ENCODE data around the gene NCMAP. TPM values are rescaled to one million over a fixed set of nuclear protein-coding genes. Genes with fewer than 3 reads are reported as not detected.

The NCMAP gene
- total RNA-seq, 2 experiments from 2014 or later, result 0.05 TPM; not detected in 1

GRCh38 chr1:24621121-24621520, 65.2 kb downstream of the NCMAP start:
- no peaks in the 10 kb centered on the region for H3K4me1 Mint-ChIP-seq
- H3K9me3 Mint-ChIP-seq (ENCODE audit: low read depth), result no peaks in the 10 kb centered on the region
- intact Hi-C loops (cut with DNase I, micrococcal nuclease), result no loop called here

GRCh38 chr1:24622218-24622617, 66.3 kb downstream of the NCMAP start:
- no peak overlapping the region for H3K27ac Mint-ChIP-seq

More at GRCh38 chr1:24621121-24621520, 65.2 kb downstream of the NCMAP start:
- no peak overlapping the region for H3K27ac Mint-ChIP-seq
- H3K27me3 Mint-ChIP-seq, result peaks cover 19% of the 10 kb centered on the region
- H3K36me3 Mint-ChIP-seq (ENCODE audit: low read depth), result no peaks in the 10 kb centered on the region
- DNase-seq (no peak), ATAC-seq (no peak)
- ChIA-PET POLR2A (no interaction called here), CTCF (interaction anchor here (0.7 to 1.2 kb wide), 3 partner anchors 13 to 229 kb away, joined by 3 to 4 read pairs (median 3); no protein-coding TSS in a partner anchor)
- H3K4me3 Mint-ChIP-seq, result no peak overlapping the region

GRCh38 chr1:24632832-24633175, 76.9 kb downstream of the NCMAP start:
- ChIA-PET POLR2A (no interaction called here), CTCF (interaction anchor here (0.6 to 2.5 kb wide), 3 partner anchors 46 to 247 kb away, joined by 3 to 13 read pairs (median 4); no protein-coding TSS in a partner anchor)
- Mint-ChIP-seq H3K4me1 (peaks cover 2% of the 10 kb centered on the region), H3K9me3 (ENCODE audit: low read depth) (no peaks in the 10 kb centered on the region), H3K4me3 (no peak overlapping the region), H3K36me3 (ENCODE audit: low read depth) (no peaks in the 10 kb centered on the region), H3K27me3 (peaks cover 2% of the 10 kb centered on the region), H3K27ac (no peak overlapping the region)
- DNase-seq (no peak), ATAC-seq (no peak)
- intact Hi-C loops (cut with DNase I, micrococcal nuclease), result loop anchor here in 1 of 2 experiments (10.0 kb wide), 1 partner anchor 128 kb away; the partner anchor contains the start of gene RCAN3

More at GRCh38 chr1:24622218-24622617, 66.3 kb downstream of the NCMAP start:
- Mint-ChIP-seq H3K4me3 (no peak overlapping the region), H3K27me3 (peaks cover 19% of the 10 kb centered on the region), H3K36me3 (ENCODE audit: low read depth) (no peaks in the 10 kb centered on the region), H3K4me1 (no peaks in the 10 kb centered on the region), H3K9me3 (ENCODE audit: low read depth) (no peaks in the 10 kb centered on the region)
- ChIA-PET POLR2A (no interaction called here), CTCF (interaction anchor here (0.6 to 1.2 kb wide), 3 partner anchors 9 to 226 kb away, joined by 3 read pairs; no protein-coding TSS in a partner anchor)
- DNase-seq (no peak), ATAC-seq (no peak)
- intact Hi-C loops (cut with DNase I, micrococcal nuclease), result no loop called here

- ChIA-PET POLR2A (no interaction called here), CTCF (interaction anchor here (0.6 to 4.3 kb wide), 9 partner anchors 39 to 445 kb away, joined by 3 to 20 read pairs (median 4); partner anchors contain the start of gene NIPAL3)
- no peaks in the 10 kb centered on the region for H3K9me3 Mint-ChIP-seq (ENCODE audit: low read depth)
- intact Hi-C loops (cut with DNase I, micrococcal nuclease), result loop anchor here (1.0 to 10.0 kb wide), 5 partner anchors 93 to 437 kb away; partner anchors contain the start of gene RCAN3 (in 1 of the 2)
- H3K27me3 Mint-ChIP-seq, result peaks cover 2% of the 10 kb centered on the region
- peaks cover 12% of the 10 kb centered on the region for H3K4me1 Mint-ChIP-seq
- ATAC-seq, result peak; percentile 84
- no peak for DNase-seq
- H3K36me3 Mint-ChIP-seq (ENCODE audit: low read depth), result no peaks in the 10 kb centered on the region
- H3K27ac Mint-ChIP-seq, result no peak overlapping the region
- H3K4me3 Mint-ChIP-seq, result no peak overlapping the region
These were observed 79.4 kb downstream of the NCMAP start for GRCh38 chr1:24635195-24635843.

GRCh38 chr1:24636661-24637357, 80.9 kb downstream of the NCMAP start:
- H3K9me3 Mint-ChIP-seq (ENCODE audit: low read depth), result no peaks in the 10 kb centered on the region
- H3K4me1 Mint-ChIP-seq, result peaks cover 23% of the 10 kb centered on the region
- DNase-seq, result no peak
- H3K27me3 Mint-ChIP-seq, result no peaks in the 10 kb centered on the region
- CTCF ChIA-PET, result interaction anchor here (0.7 to 4.3 kb wide), 15 partner anchors 9 to 435 kb away, joined by 3 to 20 read pairs (median 3); no protein-coding TSS in a partner anchor
- no peak for ATAC-seq
- H3K27ac Mint-ChIP-seq, result no peak overlapping the region
- H3K36me3 Mint-ChIP-seq (ENCODE audit: low read depth), result peaks cover 4% of the 10 kb centered on the region
- intact Hi-C loops (cut with DNase I, micrococcal nuclease), result loop anchor here (2.0 to 10.0 kb wide), 2 partner anchors 50 to 132 kb away; partner anchors contain the start of gene RCAN3 (in 1 of the 2)
- no peak overlapping the region for H3K4me3 Mint-ChIP-seq
- POLR2A ChIA-PET, result interaction anchor here (0.7 kb wide), 2 partner anchors 96 to 591 kb away, joined by 3 read pairs; no protein-coding TSS in a partner anchor

- POLR2A ChIA-PET, result no interaction called here
- Mint-ChIP-seq H3K27me3 (no peaks in the 10 kb centered on the region), H3K36me3 (ENCODE audit: low read depth) (peaks cover 8% of the 10 kb centered on the region), H3K4me1 (peaks cover 24% of the 10 kb centered on the region), H3K27ac (peak overlapping the region; percentile 38), H3K4me3 (no peak overlapping the region), H3K9me3 (ENCODE audit: low read depth) (no peaks in the 10 kb centered on the region)
- intact Hi-C loops (cut with DNase I, micrococcal nuclease), result loop anchor here in 1 of 2 experiments (10.0 kb wide), 1 partner anchor 134 kb away; the partner anchor contains the start of gene RCAN3
- CTCF ChIA-PET, result interaction anchor here (0.7 to 4.3 kb wide), 4 partner anchors 19 to 447 kb away, joined by 3 to 20 read pairs (median 4); no protein-coding TSS in a partner anchor
- DNase-seq (no peak), ATAC-seq (no peak)
These were observed 83.2 kb downstream of the NCMAP start for GRCh38 chr1:24639094-24639493.

GRCh38 chr1:24639881-24640280, 84.0 kb downstream of the NCMAP start:
- H3K9me3 Mint-ChIP-seq (ENCODE audit: low read depth), result no peaks in the 10 kb centered on the region
- H3K4me1 Mint-ChIP-seq, result peaks cover 32% of the 10 kb centered on the region
- intact Hi-C loops (cut with DNase I, micrococcal nuclease), result loop anchor here (10.0 kb wide), 4 partner anchors 135 to 1295 kb away; partner anchors contain the start of genes HNRNPR (in 1 of the 2), RCAN3 (in 1 of the 2) and TMEM50A (in 1 of the 2)
- no peak overlapping the region for H3K4me3 Mint-ChIP-seq
- DNase-seq (no peak), ATAC-seq (no peak)
- H3K36me3 Mint-ChIP-seq (ENCODE audit: low read depth), result peaks cover 16% of the 10 kb centered on the region
- POLR2A ChIA-PET, result no interaction called here
- H3K27me3 Mint-ChIP-seq, result no peaks in the 10 kb centered on the region
- peak overlapping the region; percentile 38 for H3K27ac Mint-ChIP-seq
- CTCF ChIA-PET, result interaction anchor here (1.4 kb wide), 1 partner anchor 249 kb away, joined by 4 read pairs; no protein-coding TSS in a partner anchor

DNA sequence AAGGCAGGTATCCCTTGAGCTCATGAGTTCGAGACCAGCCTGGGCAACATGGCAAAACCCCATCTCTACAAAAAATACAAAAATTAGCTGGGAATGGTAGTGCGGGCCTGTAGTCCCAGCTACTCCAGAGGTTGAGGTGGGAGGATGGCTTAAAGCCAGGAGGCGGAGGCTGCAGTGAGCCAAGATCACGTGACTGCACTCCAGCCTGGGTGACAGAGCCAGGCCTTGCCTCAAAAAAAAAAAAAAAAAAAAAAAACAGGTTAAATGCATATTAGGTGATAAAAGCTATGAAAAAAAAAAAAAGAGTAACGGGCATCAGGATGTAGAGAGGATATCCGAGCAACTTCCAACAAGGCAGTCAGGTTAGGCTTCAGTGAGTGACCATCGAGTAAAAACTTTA, 84.4 kb downstream of the NCMAP start:
- peaks cover 19% of the 10 kb centered on the region for H3K36me3 Mint-ChIP-seq (ENCODE audit: low read depth)
- peak overlapping the region; percentile 80 for H3K4me3 Mint-ChIP-seq
- H3K27ac Mint-ChIP-seq, result peak overlapping the region; percentile 13
- CTCF ChIA-PET, result interaction anchor here (1.3 to 1.4 kb wide), 2 partner anchors 249 to 254 kb away, joined by 3 to 4 read pairs; no protein-coding TSS in a partner anchor
- ATAC-seq (no peak), DNase-seq (no peak)
- peaks cover 34% of the 10 kb centered on the region for H3K4me1 Mint-ChIP-seq
- POLR2A ChIA-PET, result interaction anchor here (0.6 kb wide), 1 partner anchor 486 kb away, joined by 5 read pairs; no protein-coding TSS in a partner anchor
- no peaks in the 10 kb centered on the region for H3K9me3 Mint-ChIP-seq (ENCODE audit: low read depth)
- intact Hi-C loops (cut with DNase I, micrococcal nuclease), result loop anchor here (10.0 kb wide), 3 partner anchors 665 to 1295 kb away; partner anchors contain the start of genes HNRNPR (in 1 of the 2) and TMEM50A (in 1 of the 2)
- H3K27me3 Mint-ChIP-seq, result no peaks in the 10 kb centered on the region

DNA sequence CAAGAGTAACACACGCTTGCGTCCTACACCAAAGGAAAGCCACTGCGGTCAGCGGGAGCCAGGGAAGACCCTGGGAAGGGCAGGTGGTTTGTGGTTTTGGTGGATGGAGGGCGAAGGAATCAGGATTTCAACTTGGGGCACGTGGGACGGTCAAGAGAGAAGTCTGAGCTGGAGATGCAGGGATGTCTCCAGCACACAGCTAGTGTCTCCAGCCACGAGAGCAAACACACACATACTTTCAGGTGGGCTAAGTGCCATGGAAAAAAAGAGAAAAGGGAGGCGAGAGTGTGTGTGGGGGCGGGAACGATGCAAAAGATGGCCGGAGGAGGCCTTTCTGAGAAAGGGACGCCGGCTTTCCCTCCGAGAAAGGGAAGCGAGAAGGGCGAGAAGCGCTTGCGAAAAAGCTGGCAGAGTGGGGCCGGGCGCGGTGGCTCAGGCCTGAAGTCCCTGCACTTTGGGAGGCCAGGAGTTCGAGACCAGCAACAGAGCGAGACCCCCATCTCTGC, 85.8 kb downstream of the NCMAP start:
- Mint-ChIP-seq H3K4me1 (peaks cover 45% of the 10 kb centered on the region), H3K4me3 (peak overlapping the region; percentile 80), H3K27ac (peak overlapping the region; percentile 98), H3K9me3 (ENCODE audit: low read depth) (no peaks in the 10 kb centered on the region), H3K27me3 (no peaks in the 10 kb centered on the region), H3K36me3 (ENCODE audit: low read depth) (peaks cover 30% of the 10 kb centered on the region)
- ATAC-seq, result no peak
- DNase-seq, result peak; percentile 62
- POLR2A ChIA-PET, result interaction anchor here (0.6 to 1.3 kb wide), 2 partner anchors 8 to 101 kb away, joined by 4 read pairs; no protein-coding TSS in a partner anchor
- CTCF ChIA-PET, result interaction anchor here (1.1 to 1.3 kb wide), 2 partner anchors 256 to 443 kb away, joined by 3 to 4 read pairs; no protein-coding TSS in a partner anchor
- intact Hi-C loops (cut with DNase I, micrococcal nuclease), result loop anchor here (1.0 to 10.0 kb wide), 11 partner anchors 101 to 1297 kb away; partner anchors contain the start of genes HNRNPR (in 1 of the 2), IFNLR1 (in 1 of the 2), MACO1 (in 1 of the 2) and NIPAL3 (in 1 of the 2)

DNA sequence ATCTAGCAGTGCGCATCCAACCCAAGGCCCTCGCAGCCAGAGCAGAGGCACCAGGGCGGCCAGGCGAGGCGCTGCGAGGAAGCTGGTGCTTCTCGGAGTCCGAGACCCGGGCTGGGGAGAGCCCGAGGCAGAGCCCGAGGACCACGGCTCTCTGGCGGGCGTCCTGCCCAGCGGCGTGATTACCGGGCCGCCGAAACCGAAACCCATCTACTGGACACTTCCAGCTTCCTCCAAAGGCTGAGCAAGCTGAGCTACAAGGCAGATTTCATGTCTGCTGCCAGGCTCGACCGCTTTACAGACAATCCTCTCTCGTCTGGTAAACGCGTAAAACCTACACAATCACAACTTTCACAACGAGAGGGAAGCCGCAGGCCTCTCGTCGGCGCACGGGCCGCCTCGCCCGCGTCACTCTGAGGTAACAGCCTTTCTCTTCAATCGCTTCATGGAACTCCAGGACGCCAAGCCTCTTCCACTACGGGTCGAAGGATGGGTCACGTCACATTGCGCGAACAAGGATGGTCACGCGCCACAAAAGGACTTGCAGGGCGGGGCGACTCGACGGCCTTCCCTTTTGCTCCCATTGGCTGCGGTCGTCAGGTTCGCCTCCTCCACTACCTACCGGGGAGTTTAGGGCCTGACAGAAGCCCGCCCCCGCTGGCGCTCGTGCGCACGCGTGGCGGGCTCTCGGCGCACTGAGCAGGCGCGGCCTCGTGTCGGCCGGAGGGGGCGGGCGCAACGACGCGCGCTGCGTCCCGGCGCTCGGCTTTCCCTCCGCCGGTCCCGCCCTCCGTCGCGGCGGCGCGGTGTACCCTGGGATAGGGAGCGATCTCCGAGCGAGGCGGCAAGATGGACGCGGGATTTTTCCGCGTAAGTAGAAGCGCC, 86.8 kb downstream of the NCMAP start, which contains the start of gene SRRM1:
SRRM1 (plus strand) TSS at position 822 of the 882 bp plus-strand sequence; CDS start at position 847, 25 bp downstream.
- ChIA-PET POLR2A (interaction anchor here (0.6 to 1.3 kb wide), 2 partner anchors 9 to 102 kb away, joined by 4 read pairs; no protein-coding TSS in a partner anchor), CTCF (interaction anchor here (0.6 to 1.1 kb wide), 3 partner anchors 227 to 444 kb away, joined by 3 to 4 read pairs (median 3); partner anchors contain the start of gene NIPAL3)
- ATAC-seq (peak; percentile 93), DNase-seq (peak; percentile 99)
- Mint-ChIP-seq H3K27ac (peak within 1 kb of the TSS; percentile 98), H3K4me3 (peak within 1 kb of the TSS; percentile 80), H3K4me1 (peaks cover 54% of the 10 kb centered on the region), H3K27me3 (no peaks in the 10 kb centered on the region), H3K9me3 (ENCODE audit: low read depth) (no peaks in the 10 kb centered on the region), H3K36me3 (ENCODE audit: low read depth) (peaks cover 40% of the 10 kb centered on the region)
- intact Hi-C loops (cut with DNase I, micrococcal nuclease), result loop anchor here (1.0 to 10.0 kb wide), 19 partner anchors 102 to 1298 kb away; partner anchors contain the start of genes NIPAL3 (in 2 of the 2), CLIC4 (in 1 of the 2), GALE (in 1 of the 2) and HNRNPR (in 1 of the 2)

Data from activated CD4-positive, alpha-beta T cell treated with anti-CD3 and anti-CD28 coated beads for 36 hours (primary cell).